Measurements from ENCODE around the gene SLC22A5.
A peak's percentile ranks its signal among the peaks of the same experiment; 100 is the strongest.

Gene SLC22A5

GRCh38 chr5:132371603-132371994 is 2.1 kb downstream of the SLC22A5 start:
- peaks cover 30% of the 10 kb centered on the region for H3K4me1 Mint-ChIP-seq
- no peaks in the 10 kb centered on the region for H3K9me3 Mint-ChIP-seq
- ATAC-seq (replicated peaks; ENCODE audit: extremely low read depth, poor library complexity, severe bottlenecking), result no peak
- H3K36me3 Mint-ChIP-seq (ENCODE audit: insufficient read depth), result peaks cover 2% of the 10 kb centered on the region
- H3K4me3 Mint-ChIP-seq, result peak overlapping the region; percentile 79
- no peak for DNase-seq (ENCODE audit: low spot score in 2 of 2)
- H3K27me3 Mint-ChIP-seq, result no peaks in the 10 kb centered on the region
- H3K27ac Mint-ChIP-seq (ENCODE audit: low read depth), result peak overlapping the region; percentile 84

- H3K36me3 Mint-ChIP-seq (ENCODE audit: insufficient read depth), result peaks cover 2% of the 10 kb centered on the region
- no peak for DNase-seq (ENCODE audit: low spot score in 2 of 2)
- ATAC-seq (replicated peaks; ENCODE audit: extremely low read depth, poor library complexity, severe bottlenecking), result no peak
- no peak overlapping the region for H3K27ac Mint-ChIP-seq (ENCODE audit: low read depth)
- H3K27me3 Mint-ChIP-seq, result no peaks in the 10 kb centered on the region
- no peak overlapping the region for H3K4me3 Mint-ChIP-seq
- H3K9me3 Mint-ChIP-seq, result no peaks in the 10 kb centered on the region
- peaks cover 30% of the 10 kb centered on the region for H3K4me1 Mint-ChIP-seq
These were observed 2.6 kb downstream of the SLC22A5 start for GRCh38 chr5:132372127-132372526.

- Mint-ChIP-seq H3K9me3 (no peaks in the 10 kb centered on the region), H3K4me1 (peaks cover 30% of the 10 kb centered on the region), H3K27ac (ENCODE audit: low read depth) (no peak overlapping the region), H3K36me3 (ENCODE audit: insufficient read depth) (peaks cover 2% of the 10 kb centered on the region), H3K27me3 (no peaks in the 10 kb centered on the region), H3K4me3 (no peak overlapping the region)
- DNase-seq (ENCODE audit: low spot score in 2 of 2) (no peak), ATAC-seq (replicated peaks; ENCODE audit: extremely low read depth, poor library complexity, severe bottlenecking) (no peak)
These were observed 3.0 kb downstream of the SLC22A5 start for GRCh38 chr5:132372542-132372941.

- no peaks in the 10 kb centered on the region for H3K36me3 Mint-ChIP-seq (ENCODE audit: insufficient read depth)
- peaks cover 18% of the 10 kb centered on the region for H3K4me1 Mint-ChIP-seq
- ATAC-seq (replicated peaks; ENCODE audit: extremely low read depth, poor library complexity, severe bottlenecking) (no peak), DNase-seq (ENCODE audit: low spot score in 2 of 2) (no peak)
- no peak overlapping the region for H3K4me3 Mint-ChIP-seq
- no peak overlapping the region for H3K27ac Mint-ChIP-seq (ENCODE audit: low read depth)
- H3K9me3 Mint-ChIP-seq, result no peaks in the 10 kb centered on the region
- no peaks in the 10 kb centered on the region for H3K27me3 Mint-ChIP-seq
These were observed 6.4 kb downstream of the SLC22A5 start for GRCh38 chr5:132375957-132376356.

GRCh38 chr5:132376694-132377641 is 7.5 kb downstream of the SLC22A5 start:
- no peaks in the 10 kb centered on the region for H3K9me3 Mint-ChIP-seq
- DNase-seq (ENCODE audit: low spot score in 2 of 2) (no peak), ATAC-seq (replicated peaks; ENCODE audit: extremely low read depth, poor library complexity, severe bottlenecking) (no peak)
- H3K27ac Mint-ChIP-seq (ENCODE audit: low read depth), result no peak overlapping the region
- H3K27me3 Mint-ChIP-seq, result no peaks in the 10 kb centered on the region
- no peak overlapping the region for H3K4me3 Mint-ChIP-seq
- H3K36me3 Mint-ChIP-seq (ENCODE audit: insufficient read depth), result no peaks in the 10 kb centered on the region
- peaks cover 8% of the 10 kb centered on the region for H3K4me1 Mint-ChIP-seq

- Mint-ChIP-seq H3K4me3 (no peak overlapping the region), H3K4me1 (peaks cover under 1% of the 10 kb centered on the region), H3K27ac (ENCODE audit: low read depth) (no peak overlapping the region), H3K9me3 (no peaks in the 10 kb centered on the region), H3K27me3 (no peaks in the 10 kb centered on the region), H3K36me3 (ENCODE audit: insufficient read depth) (no peaks in the 10 kb centered on the region)
- ATAC-seq (replicated peaks; ENCODE audit: extremely low read depth, poor library complexity, severe bottlenecking), result no peak
- no peak for DNase-seq (ENCODE audit: low spot score in 2 of 2)
These were observed 8.2 kb downstream of the SLC22A5 start for GRCh38 chr5:132377738-132378137.

- no peak overlapping the region for H3K27ac Mint-ChIP-seq (ENCODE audit: low read depth)
- no peak for ATAC-seq (replicated peaks; ENCODE audit: extremely low read depth, poor library complexity, severe bottlenecking)
- no peaks in the 10 kb centered on the region for H3K27me3 Mint-ChIP-seq
- no peak for DNase-seq (ENCODE audit: low spot score in 2 of 2)
- H3K4me1 Mint-ChIP-seq, result no peaks in the 10 kb centered on the region
- H3K4me3 Mint-ChIP-seq, result no peak overlapping the region
- H3K36me3 Mint-ChIP-seq (ENCODE audit: insufficient read depth), result no peaks in the 10 kb centered on the region
- H3K9me3 Mint-ChIP-seq, result no peaks in the 10 kb centered on the region
These were observed 9.1 kb downstream of the SLC22A5 start for GRCh38 chr5:132378580-132378979.

GRCh38 chr5:132380047-132380446 is 10.5 kb downstream of the SLC22A5 start:
- Mint-ChIP-seq H3K9me3 (no peaks in the 10 kb centered on the region), H3K27ac (ENCODE audit: low read depth) (no peak overlapping the region), H3K36me3 (ENCODE audit: insufficient read depth) (no peaks in the 10 kb centered on the region), H3K4me1 (peaks cover 2% of the 10 kb centered on the region), H3K4me3 (no peak overlapping the region), H3K27me3 (no peaks in the 10 kb centered on the region)
- ATAC-seq (replicated peaks; ENCODE audit: extremely low read depth, poor library complexity, severe bottlenecking), result no peak
- DNase-seq (ENCODE audit: low spot score in 2 of 2), result no peak

GRCh38 chr5:132380741-132381140 is 11.2 kb downstream of the SLC22A5 start:
- Mint-ChIP-seq H3K27ac (ENCODE audit: low read depth) (no peak overlapping the region), H3K36me3 (ENCODE audit: insufficient read depth) (no peaks in the 10 kb centered on the region)

GRCh38 chr5:132381614-132382013 is 12.1 kb downstream of the SLC22A5 start:
- no peak overlapping the region for H3K4me3 Mint-ChIP-seq
- DNase-seq (ENCODE audit: low spot score in 2 of 2) (no peak), ATAC-seq (replicated peaks; ENCODE audit: extremely low read depth, poor library complexity, severe bottlenecking) (no peak)
- peaks cover 18% of the 10 kb centered on the region for H3K4me1 Mint-ChIP-seq
- no peak overlapping the region for H3K27ac Mint-ChIP-seq (ENCODE audit: low read depth)
- no peaks in the 10 kb centered on the region for H3K27me3 Mint-ChIP-seq
- no peaks in the 10 kb centered on the region for H3K9me3 Mint-ChIP-seq
- H3K36me3 Mint-ChIP-seq (ENCODE audit: insufficient read depth), result no peaks in the 10 kb centered on the region

More at GRCh38 chr5:132380741-132381140, 11.2 kb downstream of the SLC22A5 start:
- ATAC-seq (replicated peaks; ENCODE audit: extremely low read depth, poor library complexity, severe bottlenecking) (no peak), DNase-seq (ENCODE audit: low spot score in 2 of 2) (no peak)
- H3K9me3 Mint-ChIP-seq, result no peaks in the 10 kb centered on the region
- H3K27me3 Mint-ChIP-seq, result no peaks in the 10 kb centered on the region
- no peak overlapping the region for H3K4me3 Mint-ChIP-seq
- peaks cover 9% of the 10 kb centered on the region for H3K4me1 Mint-ChIP-seq

- Mint-ChIP-seq H3K27ac (ENCODE audit: low read depth) (no peak overlapping the region), H3K4me1 (peaks cover 32% of the 10 kb centered on the region), H3K9me3 (no peaks in the 10 kb centered on the region), H3K4me3 (no peak overlapping the region), H3K27me3 (no peaks in the 10 kb centered on the region), H3K36me3 (ENCODE audit: insufficient read depth) (peaks cover 5% of the 10 kb centered on the region)
- no peak for ATAC-seq (replicated peaks; ENCODE audit: extremely low read depth, poor library complexity, severe bottlenecking)
- DNase-seq (ENCODE audit: low spot score in 2 of 2), result no peak
These were observed 13.8 kb downstream of the SLC22A5 start for GRCh38 chr5:132383261-132383660.

- Mint-ChIP-seq H3K4me1 (peaks cover 32% of the 10 kb centered on the region), H3K4me3 (no peak overlapping the region), H3K27ac (ENCODE audit: low read depth) (no peak overlapping the region), H3K27me3 (no peaks in the 10 kb centered on the region), H3K36me3 (ENCODE audit: insufficient read depth) (peaks cover 8% of the 10 kb centered on the region), H3K9me3 (no peaks in the 10 kb centered on the region)
- no peak for DNase-seq (ENCODE audit: low spot score in 2 of 2)
- no peak for ATAC-seq (replicated peaks; ENCODE audit: extremely low read depth, poor library complexity, severe bottlenecking)
These were observed 14.5 kb downstream of the SLC22A5 start for GRCh38 chr5:132383984-132384383.

GRCh38 chr5:132384506-132385050 is 15.1 kb downstream of the SLC22A5 start:
- no peak overlapping the region for H3K27ac Mint-ChIP-seq (ENCODE audit: low read depth)

More at GRCh38 chr5:132384506-132385050, 15.1 kb downstream of the SLC22A5 start:
- Mint-ChIP-seq H3K4me3 (no peak overlapping the region), H3K36me3 (ENCODE audit: insufficient read depth) (peaks cover 8% of the 10 kb centered on the region), H3K27me3 (no peaks in the 10 kb centered on the region), H3K9me3 (no peaks in the 10 kb centered on the region), H3K4me1 (peaks cover 32% of the 10 kb centered on the region)
- DNase-seq (ENCODE audit: low spot score in 2 of 2) (no peak), ATAC-seq (replicated peaks; ENCODE audit: extremely low read depth, poor library complexity, severe bottlenecking) (no peak)

Data from central memory CD8-positive, alpha-beta T cell (primary cell).